Mesenchymal stem cell (in vitro differentiated cells and primary cell): ENCODE measurements around the gene ARHGEF16.

Experiments
- DNase-seq: peaks from one replicate; pipeline ENCODE4 v3.0.0-alpha.2; 2013
- H2AFZ ChIP-seq: one replicate; pipeline ENCODE4 v1.6.1; 2013; ENCODE audit warnings: low read depth, mild to moderate bottlenecking, control low read depth, inconsistent platforms, low read length, moderate library complexity
- H2AK5ac ChIP-seq: 2 replicates; pipeline ENCODE4 v1.6.1; 2013; ENCODE audit warnings: low read length, moderate library complexity, mild to moderate bottlenecking, inconsistent platforms; ENCODE audit not compliant: severe bottlenecking
- H2BK120ac ChIP-seq: one replicate; pipeline ENCODE4 v1.6.1; 2013; ENCODE audit warnings: low read depth, mild to moderate bottlenecking, inconsistent platforms, low read length, moderate library complexity
- H2BK12ac ChIP-seq, 2 experiments: one replicate each; pipeline ENCODE4 v1.6.1; 2013; ENCODE audit warnings: inconsistent platforms in 2 of 2, low read length in 2 of 2, mild to moderate bottlenecking in 2 of 2, moderate library complexity in 2 of 2, control low read depth in 1 of 2
- H2BK15ac ChIP-seq: one replicate; pipeline ENCODE4 v1.6.1; 2013; ENCODE audit warnings: mild to moderate bottlenecking, low read depth, inconsistent platforms; ENCODE audit not compliant: poor library complexity, severe bottlenecking
- H2BK5ac ChIP-seq: 2 replicates; pipeline ENCODE4 v1.6.1; 2013; ENCODE audit warnings: low read depth, mild to moderate bottlenecking, low read length, control low read depth, inconsistent platforms; ENCODE audit not compliant: poor library complexity, severe bottlenecking
- H3K14ac ChIP-seq, 2 experiments: one replicate each; pipeline ENCODE4 v1.6.1; 2013; ENCODE audit warnings: inconsistent platforms in 2 of 2, low read length in 2 of 2, control low read depth in 1 of 2, mild to moderate bottlenecking in 1 of 2, moderate library complexity in 1 of 2
- H3K18ac ChIP-seq, 2 experiments: one replicate each; pipeline ENCODE4 v1.6.1; 2013; ENCODE audit warnings: inconsistent platforms in 2 of 2, low read length in 2 of 2, control low read depth in 1 of 2, low read depth in 1 of 2, mild to moderate bottlenecking in 1 of 2
- H3K23ac ChIP-seq, 2 experiments: one replicate each; pipeline ENCODE4 v1.6.1; 2013; ENCODE audit warnings: inconsistent platforms in 2 of 2, low read length in 2 of 2, mild to moderate bottlenecking in 2 of 2, moderate library complexity in 2 of 2, control low read depth in 1 of 2
- H3K27ac ChIP-seq: 2 replicates; pipeline ENCODE4 v1.5.1; 2013; ENCODE audit warnings: mild to moderate bottlenecking, moderate library complexity, low read length, control low read depth, inconsistent platforms; ENCODE audit not compliant: poor library complexity, severe bottlenecking
- H3K27me3 ChIP-seq, 2 experiments: 2 replicates each; pipeline versions ENCODE4 v1.6.1 to v1.7.0; 2013; ENCODE audit warnings: low read length in 2 of 2, mild to moderate bottlenecking in 2 of 2, moderate library complexity in 2 of 2, control low read depth in 1 of 2, inconsistent platforms in 1 of 2; ENCODE audit not compliant: control insufficient read depth in 1 of 2, insufficient read depth in 1 of 2
- H3K36me3 ChIP-seq, 2 experiments: 2 replicates each; pipeline versions ENCODE4 v1.6.1 to v1.7.0; 2013; ENCODE audit warnings: low read length in 2 of 2, control low read depth in 1 of 2, inconsistent platforms in 1 of 2, low read depth in 1 of 2, mild to moderate bottlenecking in 1 of 2; ENCODE audit not compliant: insufficient read depth in 2 of 2, control insufficient read depth in 1 of 2
- H3K4ac ChIP-seq, 2 experiments: one replicate each; pipeline ENCODE4 v1.6.1; 2013; ENCODE audit warnings: inconsistent platforms in 2 of 2, low read length in 2 of 2, mild to moderate bottlenecking in 2 of 2, moderate library complexity in 2 of 2, control low read depth in 1 of 2, low read depth in 1 of 2
- H3K4me1 ChIP-seq: 2 replicates; pipeline ENCODE4 v1.6.1; 2013; ENCODE audit warnings: low read depth, low read length, control low read depth; ENCODE audit not compliant: control insufficient read depth, insufficient read depth
- H3K4me2 ChIP-seq: 2 replicates; pipeline ENCODE4 v1.6.1; 2013; ENCODE audit warnings: low read length, mild to moderate bottlenecking, inconsistent platforms; ENCODE audit not compliant: poor library complexity, severe bottlenecking
- H3K4me3 ChIP-seq, 2 experiments: 2 replicates each; pipeline versions ENCODE4 v1.5.1 to v1.7.0; 2013; ENCODE audit warnings: low read length in 2 of 2, mild to moderate bottlenecking in 2 of 2, control low read depth in 1 of 2, low read depth in 1 of 2; ENCODE audit not compliant: insufficient read depth in 1 of 2
- H3K79me1 ChIP-seq: replicated peaks from 2 replicates; pipeline ENCODE4 v1.6.1; 2013; ENCODE audit warnings: mild to moderate bottlenecking, control low read depth, low read length, inconsistent platforms; ENCODE audit not compliant: poor library complexity, severe bottlenecking
- H3K9ac ChIP-seq: 2 replicates; pipeline ENCODE4 v1.7.0; 2013; ENCODE audit warnings: mild to moderate bottlenecking, low read length, moderate library complexity
- H3K9me3 ChIP-seq: 2 replicates; pipeline ENCODE4 v1.7.0; 2013; ENCODE audit warnings: mild to moderate bottlenecking, low read length; ENCODE audit not compliant: control insufficient read depth
- H4K8ac ChIP-seq: one replicate; pipeline ENCODE4 v1.6.1; 2013; ENCODE audit warnings: inconsistent platforms, mild to moderate bottlenecking, low read length, moderate library complexity
- H4K91ac ChIP-seq: one replicate; pipeline ENCODE4 v1.6.1; 2013; ENCODE audit warnings: mild to moderate bottlenecking, low read length, inconsistent platforms
- WGBS: methylation state at CpG from one replicate; pipeline ENCODE4 v1.1.7; 2013; ENCODE audit warnings: mixed read lengths; 5-methylcytosine and 5-hydroxymethylcytosine counted together

Gene ARHGEF16

GRCh38 chr1:3432306-3432705, 22.2 kb upstream of the ARHGEF16 start:
- no peak overlapping the region for H2AFZ ChIP-seq
- H3K18ac ChIP-seq: no peak overlapping the region
- peaks cover 8 to 29% of the 10 kb centered on the region in 2 experiments for H3K27me3 ChIP-seq
- no peak overlapping the region for H2BK120ac ChIP-seq
- H2BK12ac ChIP-seq: no peak overlapping the region
- no peak overlapping the region for H3K23ac ChIP-seq
- no peaks in the 10 kb centered on the region for H3K36me3 ChIP-seq
- 68% methylated on average over 15 of the region's 15 CpGs for WGBS
- no peaks in the 10 kb centered on the region for H3K4me1 ChIP-seq
- H3K4ac ChIP-seq: no peak overlapping the region
- H3K9ac ChIP-seq: no peak overlapping the region
- no peak overlapping the region for H4K91ac ChIP-seq
- no peak overlapping the region for H2BK15ac ChIP-seq
- no peak overlapping the region for H3K27ac ChIP-seq
- H4K8ac ChIP-seq: no peak overlapping the region
- no peak overlapping the region for H3K4me3 ChIP-seq
- H3K79me1 ChIP-seq: no peaks in the 10 kb centered on the region
- H3K14ac ChIP-seq: no peak overlapping the region
- no peak overlapping the region for H2BK5ac ChIP-seq
- no peak for DNase-seq
- H3K9me3 ChIP-seq: peaks cover 2% of the 10 kb centered on the region
- H3K4me2 ChIP-seq: no peak overlapping the region
- no peak overlapping the region for H2AK5ac ChIP-seq

- Histone ChIP-seq H3K9ac (no peak overlapping the region), H3K27ac (no peak overlapping the region), H3K79me1 (no peaks in the 10 kb centered on the region), H3K9me3 (peaks cover 4% of the 10 kb centered on the region), H3K27me3 (peaks cover 8 to 34% of the 10 kb centered on the region in 2 experiments), H3K4me3 (no peak overlapping the region), H3K4me1 (no peaks in the 10 kb centered on the region), H2BK15ac (no peak overlapping the region), H4K91ac (no peak overlapping the region), H3K14ac (no peak overlapping the region), H2AK5ac (no peak overlapping the region), H3K4me2 (no peak overlapping the region), H2BK120ac (no peak overlapping the region), H3K4ac (no peak overlapping the region), H2AFZ (no peak overlapping the region), H2BK5ac (no peak overlapping the region), H3K23ac (no peak overlapping the region), H3K18ac (no peak overlapping the region), H3K36me3 (no peaks in the 10 kb centered on the region), H4K8ac (no peak overlapping the region), H2BK12ac (no peak overlapping the region)
- 87% methylated on average over 14 of the region's 14 CpGs for WGBS
- DNase-seq: no peak
These were observed 21.4 kb upstream of the ARHGEF16 start for GRCh38 chr1:3433076-3433475.

DNA sequence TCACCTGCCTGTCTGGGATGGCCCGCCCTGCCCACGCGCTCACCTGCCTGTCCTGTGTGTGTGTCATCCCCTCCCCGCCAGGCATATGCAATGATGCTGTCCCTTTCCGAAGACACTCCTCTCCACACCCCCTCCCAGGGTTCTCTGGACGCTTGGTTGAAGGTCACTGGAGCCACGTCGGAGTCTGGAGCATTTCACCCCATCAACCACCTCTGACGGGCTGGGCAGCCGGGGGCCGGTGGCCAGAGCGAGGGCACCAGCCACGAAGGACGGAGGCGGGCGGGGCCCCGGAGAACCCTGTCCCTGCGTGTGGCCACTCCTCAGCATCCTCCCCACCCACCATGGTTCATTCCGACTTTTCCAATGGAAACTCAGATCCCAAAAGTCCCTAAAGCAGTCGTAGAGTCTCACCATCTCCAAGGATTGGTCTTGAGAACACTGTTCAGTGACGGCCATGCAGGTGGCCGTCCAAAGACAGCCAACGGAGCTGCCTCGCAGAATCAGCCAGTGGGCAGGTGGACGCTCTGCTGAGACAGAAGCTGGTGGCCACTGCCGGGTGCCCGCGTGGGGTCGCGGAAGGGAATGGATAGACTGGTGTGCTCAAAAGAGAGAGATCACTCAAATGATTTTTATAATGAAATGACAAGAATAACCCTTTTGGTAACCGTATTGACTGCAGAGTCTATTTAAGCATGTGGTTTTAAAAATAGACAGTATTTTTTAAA, 20.7 kb upstream of the ARHGEF16 start:
- Histone ChIP-seq H2AFZ (no peak overlapping the region), H3K9ac (no peak overlapping the region), H3K4me2 (no peak overlapping the region), H3K18ac (no peak overlapping the region), H3K4ac (no peak overlapping the region), H4K8ac (no peak overlapping the region), H3K79me1 (no peaks in the 10 kb centered on the region), H3K36me3 (no peaks in the 10 kb centered on the region), H3K14ac (no peak overlapping the region), H3K27ac (no peak overlapping the region), H3K27me3 (peaks cover 8 to 39% of the 10 kb centered on the region in 2 experiments), H3K9me3 (peaks cover 4% of the 10 kb centered on the region), H3K4me1 (no peaks in the 10 kb centered on the region), H2AK5ac (no peak overlapping the region), H3K4me3 (no peak overlapping the region), H2BK120ac (no peak overlapping the region), H3K23ac (no peak overlapping the region), H4K91ac (no peak overlapping the region), H2BK15ac (no peak overlapping the region), H2BK12ac (no peak overlapping the region), H2BK5ac (no peak overlapping the region)
- no peak for DNase-seq
- WGBS: 95% methylated on average over 28 of the region's 31 CpGs

- Histone ChIP-seq H2BK12ac (no peak overlapping the region), H3K4ac (no peak overlapping the region), H3K14ac (no peak overlapping the region), H2AK5ac (no peak overlapping the region), H2BK5ac (no peak overlapping the region), H3K9ac (no peak overlapping the region), H2BK120ac (no peak overlapping the region), H3K4me2 (no peak overlapping the region), H3K27me3 (peaks cover 8 to 41% of the 10 kb centered on the region in 2 experiments), H3K36me3 (no peaks in the 10 kb centered on the region), H3K18ac (no peak overlapping the region), H3K9me3 (peaks cover 4% of the 10 kb centered on the region), H3K79me1 (no peaks in the 10 kb centered on the region), H3K4me1 (no peaks in the 10 kb centered on the region), H4K91ac (no peak overlapping the region), H2BK15ac (no peak overlapping the region), H3K27ac (no peak overlapping the region), H3K4me3 (no peak overlapping the region), H3K23ac (no peak overlapping the region), H2AFZ (no peak overlapping the region), H4K8ac (no peak overlapping the region)
- WGBS: 89% methylated on average over 40 of the region's 40 CpGs
- DNase-seq: no peak
These were observed 19.9 kb upstream of the ARHGEF16 start for GRCh38 chr1:3434406-3435110.
